Fibroblast of pulmonary artery (primary cell): Measurements from ENCODE around the gene PSMB10.
"Not testable (repeated sequence)": the region's sequence is repeated elsewhere in the genome, so short reads cannot be mapped to it uniquely, and the experiment has no call there.

Experiments
- DNase-seq: peaks from one replicate; pipeline ENCODE4 v3.0.0-alpha.2; 2010; ENCODE audit warnings: low read depth
- H3K4me3 ChIP-seq: replicated peaks from 2 replicates; pipeline ENCODE4 v1.5.1; 2011; ENCODE audit warnings: low read depth, mild to moderate bottlenecking, control low read depth, low read length, moderate library complexity
- TF ChIP-seq, protein P1 (sequence below): IDR thresholded peaks from 2 replicates; pipeline ENCODE4 v1.5.1; 2011; ENCODE audit warnings: mild to moderate bottlenecking, control low read depth, low read length, inconsistent platforms; ENCODE audit errors: missing control alignments

The PSMB10 gene

DNA sequence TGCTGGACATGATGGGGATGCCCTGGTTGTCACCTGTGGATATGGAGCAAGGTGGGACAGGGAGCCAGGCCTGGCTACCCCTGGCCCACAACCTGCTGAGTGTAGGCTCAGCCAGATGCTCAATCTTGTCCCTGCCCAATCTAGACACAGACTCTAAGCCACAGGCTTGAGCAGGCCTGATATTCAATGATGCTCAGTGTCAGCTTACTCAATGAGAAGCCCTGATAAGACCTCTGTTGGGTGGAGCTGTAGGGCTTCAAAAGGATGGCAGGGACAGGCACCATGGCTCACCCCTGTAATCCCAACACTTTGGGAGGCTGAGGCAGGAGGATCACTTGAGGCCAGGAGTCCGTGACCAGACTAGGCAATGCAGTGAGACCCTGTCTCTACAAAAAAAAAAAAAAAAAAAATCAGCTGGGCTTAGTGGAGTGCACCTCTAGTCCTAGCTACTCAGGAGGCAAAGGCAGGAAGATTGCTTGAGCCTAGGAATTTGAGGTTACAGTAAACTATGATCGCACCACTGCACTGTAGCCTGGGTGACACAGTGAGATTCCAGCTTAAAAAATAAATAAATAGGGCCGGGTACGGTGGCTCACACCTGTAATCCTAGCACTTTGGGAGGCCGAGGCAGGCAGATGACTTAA lies 3.9 kb upstream of the PSMB10 start:
- DNase-seq = no peak
- TF ChIP-seq, protein P1, sequence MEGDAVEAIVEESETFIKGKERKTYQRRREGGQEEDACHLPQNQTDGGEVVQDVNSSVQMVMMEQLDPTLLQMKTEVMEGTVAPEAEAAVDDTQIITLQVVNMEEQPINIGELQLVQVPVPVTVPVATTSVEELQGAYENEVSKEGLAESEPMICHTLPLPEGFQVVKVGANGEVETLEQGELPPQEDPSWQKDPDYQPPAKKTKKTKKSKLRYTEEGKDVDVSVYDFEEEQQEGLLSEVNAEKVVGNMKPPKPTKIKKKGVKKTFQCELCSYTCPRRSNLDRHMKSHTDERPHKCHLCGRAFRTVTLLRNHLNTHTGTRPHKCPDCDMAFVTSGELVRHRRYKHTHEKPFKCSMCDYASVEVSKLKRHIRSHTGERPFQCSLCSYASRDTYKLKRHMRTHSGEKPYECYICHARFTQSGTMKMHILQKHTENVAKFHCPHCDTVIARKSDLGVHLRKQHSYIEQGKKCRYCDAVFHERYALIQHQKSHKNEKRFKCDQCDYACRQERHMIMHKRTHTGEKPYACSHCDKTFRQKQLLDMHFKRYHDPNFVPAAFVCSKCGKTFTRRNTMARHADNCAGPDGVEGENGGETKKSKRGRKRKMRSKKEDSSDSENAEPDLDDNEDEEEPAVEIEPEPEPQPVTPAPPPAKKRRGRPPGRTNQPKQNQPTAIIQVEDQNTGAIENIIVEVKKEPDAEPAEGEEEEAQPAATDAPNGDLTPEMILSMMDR = no peak
- no peak overlapping the region for H3K4me3 ChIP-seq

DNA sequence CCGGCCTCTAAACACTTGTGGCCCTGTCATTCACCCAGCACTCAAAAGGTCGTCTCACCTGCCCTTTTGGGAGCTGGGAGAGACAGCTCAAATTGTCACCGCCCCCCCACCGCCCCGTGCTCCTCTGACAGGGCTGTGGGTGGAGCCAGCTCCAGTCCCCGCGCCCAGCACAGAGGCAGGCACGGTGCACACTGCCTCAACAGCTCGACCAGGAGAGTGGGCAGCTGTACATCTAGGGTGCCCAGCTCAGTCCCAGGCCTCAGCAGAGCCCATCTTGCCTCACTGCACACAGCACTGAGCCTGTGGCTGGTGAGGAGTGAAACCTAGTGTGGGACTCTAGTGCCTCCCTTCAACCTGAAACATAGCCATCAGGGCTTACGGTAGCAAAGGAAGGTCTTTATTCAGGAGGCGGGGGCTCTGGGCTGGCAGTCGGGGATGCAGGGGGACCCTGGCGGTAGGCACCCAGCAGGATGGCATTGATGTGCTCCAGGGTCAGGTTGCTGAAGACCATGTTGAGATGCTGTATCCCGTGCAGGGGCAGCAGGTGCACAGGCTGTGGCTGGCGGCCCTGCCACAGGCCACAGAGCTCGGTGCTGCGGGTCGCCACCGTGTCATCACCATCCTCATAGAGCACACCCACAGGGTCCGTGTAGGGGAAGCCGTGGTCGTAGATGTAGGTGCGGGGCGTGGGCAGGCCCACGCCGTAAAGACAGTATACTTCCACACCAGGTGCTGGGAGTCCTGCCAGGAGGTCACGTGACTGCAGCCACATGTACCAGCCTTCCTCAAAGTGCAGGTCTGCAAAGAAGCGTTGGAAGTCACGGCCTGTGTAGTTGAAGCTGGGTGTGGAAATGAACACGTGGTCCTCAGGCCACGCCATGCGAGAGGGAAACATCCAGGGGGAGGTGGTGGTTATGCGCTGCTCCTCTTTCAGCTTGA lies 3.1 kb upstream of the PSMB10 start:
- no peak for DNase-seq
- TF ChIP-seq, protein P1 = no peak
- no peak overlapping the region for H3K4me3 ChIP-seq

DNA sequence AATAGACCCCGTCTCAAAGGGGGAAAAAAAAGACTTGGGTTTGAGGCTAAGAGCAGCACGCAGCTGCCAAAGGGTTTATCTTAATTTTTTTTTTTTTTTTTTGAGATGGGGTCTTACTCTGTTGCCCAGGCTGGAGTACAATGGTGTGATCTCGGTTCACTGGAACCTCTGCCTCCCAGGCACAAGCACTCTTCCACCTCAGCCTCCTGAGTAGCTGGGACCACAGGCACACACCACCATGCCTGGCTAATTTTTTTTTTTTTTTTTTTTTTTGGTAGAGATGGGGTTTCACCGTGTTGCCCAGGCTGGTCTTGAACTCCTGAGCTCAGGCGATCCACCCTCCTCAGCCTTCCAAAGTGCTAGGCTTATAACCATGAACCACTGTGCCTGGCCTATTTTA lies 1.1 kb upstream of the PSMB10 start:
- not testable (repeated sequence) for H3K4me3 ChIP-seq, DNase-seq

DNA sequence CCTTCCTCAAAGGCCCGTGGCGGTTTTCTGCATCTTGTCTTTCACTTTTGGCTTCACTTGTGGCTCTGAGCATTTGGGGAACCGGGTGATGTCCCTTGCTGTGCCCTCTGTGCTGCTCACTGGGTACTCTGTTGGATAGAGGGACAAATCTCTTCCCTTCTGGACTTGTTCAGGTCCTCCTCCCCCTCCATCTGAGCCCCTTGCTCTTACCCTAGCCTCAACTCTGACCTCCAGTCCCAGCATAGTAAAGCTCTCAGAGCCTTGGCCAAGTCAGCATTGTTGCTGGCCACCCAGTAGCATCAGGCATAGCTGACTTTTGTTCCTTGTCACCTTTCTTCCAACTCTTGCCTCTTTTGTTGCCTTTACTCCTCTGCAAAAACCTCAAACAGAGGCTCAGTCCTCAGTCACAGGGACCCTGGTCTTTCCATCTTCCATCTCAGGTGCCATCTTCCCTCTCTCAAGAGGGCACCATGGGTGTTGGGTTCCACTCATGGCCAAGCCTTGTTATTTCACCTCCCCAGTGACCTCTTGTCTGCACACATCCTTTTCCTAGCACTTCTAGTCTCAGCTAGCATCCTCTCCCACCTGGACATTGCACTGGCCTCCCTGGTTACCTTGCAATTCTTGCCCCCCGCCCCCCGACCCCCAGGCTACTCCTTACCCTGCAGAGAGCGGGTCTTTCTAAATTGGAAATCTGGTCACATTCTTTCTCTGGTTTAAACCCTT lies 393 bp upstream of the PSMB10 start:
- peak overlapping the region; percentile 95 for H3K4me3 ChIP-seq
- DNase-seq = peak; percentile 63
- TF ChIP-seq, protein P1 = no peak

DNA sequence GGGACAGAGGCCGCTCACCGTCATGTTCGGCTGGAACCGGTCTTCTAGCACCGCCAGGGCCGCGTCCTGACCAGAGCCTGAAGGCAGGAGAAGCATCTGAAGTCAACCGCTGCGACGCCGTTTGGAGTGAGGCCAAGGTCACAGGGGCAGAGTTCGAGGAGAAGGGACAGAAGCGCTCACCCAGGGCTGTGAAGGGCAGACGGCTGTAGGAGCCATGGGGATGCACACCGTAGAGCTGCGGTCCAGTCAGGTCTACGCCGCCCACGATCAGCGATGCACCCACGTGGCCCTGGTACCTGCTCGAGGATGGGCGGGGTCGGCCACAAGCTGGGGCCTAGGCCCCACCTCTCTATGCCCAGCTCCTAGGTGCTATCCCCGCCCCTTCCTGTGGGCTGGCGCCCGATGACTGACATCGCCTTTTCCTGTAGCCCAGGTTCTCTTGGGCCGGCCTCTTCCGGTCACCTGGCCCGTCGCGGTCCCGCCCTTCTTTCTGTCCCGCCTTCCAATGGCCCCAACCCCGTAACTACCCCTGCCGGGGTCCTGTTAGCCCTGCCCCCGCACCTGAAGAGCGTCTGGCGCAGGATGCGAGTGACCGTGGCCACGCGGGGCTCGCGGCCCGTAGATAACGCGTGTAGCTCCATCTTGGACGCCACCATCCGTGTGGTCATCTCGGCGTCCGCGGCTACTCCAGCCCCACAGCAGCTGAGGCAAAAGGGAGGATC lies 1.1 kb downstream of the PSMB10 start:
- H3K4me3 ChIP-seq = peak overlapping the region; percentile 95
- peak; percentile 90 for DNase-seq
- TF ChIP-seq, protein P1 = no peak

DNA sequence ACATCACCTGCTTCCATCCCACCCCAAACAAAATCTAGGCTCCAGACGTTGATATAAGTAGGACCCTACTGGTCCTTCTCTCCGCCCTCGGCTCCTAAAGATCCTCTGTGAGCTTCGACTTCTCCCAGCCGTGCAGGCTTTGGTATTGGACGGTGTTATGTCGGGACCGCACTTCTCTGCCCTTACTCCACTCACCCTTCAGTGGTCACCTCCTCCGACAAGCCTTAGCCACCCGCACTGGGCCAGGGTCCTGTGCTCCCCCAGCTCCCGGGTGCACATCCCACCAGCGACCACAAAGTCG lies 1.6 kb downstream of the PSMB10 start:
- no peak for DNase-seq
- H3K4me3 ChIP-seq = peak overlapping the region; percentile 95
- TF ChIP-seq, protein P1 = no peak
